Activated T-helper 1 cell treated with anti-CD3 and anti-CD28 coated beads, Interleukin-12 subunit alpha, Interleukin-12 subunit beta, Interleukin-2, Interleukin-4 antibody, amounts not matched to agents 30 ng/mL and 10 ng/mL and 1 ng/mL, durations not matched to agents 14 hours and 24 hours and 36 hours (primary cell): ENCODE measurements around the gene RPL35. TPM values are rescaled to one million over a fixed set of nuclear protein-coding genes. Genes with fewer than 3 reads are reported as not detected.

Experiments used
- DNase-seq: peaks from one replicate; pipeline ENCODE4 v3.0.0; 2021; ENCODE audit warnings: low spot score
- H3K27ac Mint-ChIP-seq: one replicate; pipeline ENCODE4 v1.8.0; 2021; ENCODE audit warnings: mild to moderate bottlenecking, mixed read lengths
- H3K27me3 Mint-ChIP-seq: one replicate; pipeline ENCODE4 v1.8.0; 2022; ENCODE audit warnings: mild to moderate bottlenecking, moderate library complexity, mixed read lengths; ENCODE audit not compliant: insufficient read depth
- H3K36me3 Mint-ChIP-seq: one replicate; pipeline ENCODE4 v1.8.0; 2021; ENCODE audit warnings: low read depth, mixed read lengths
- H3K4me1 Mint-ChIP-seq: one replicate; pipeline ENCODE4 v1.8.0; 2021; ENCODE audit warnings: low read depth, mixed read lengths
- H3K4me3 Mint-ChIP-seq: one replicate; pipeline ENCODE4 v1.8.0; 2021; ENCODE audit warnings: mild to moderate bottlenecking, moderate library complexity, mixed read lengths
- H3K9me3 Mint-ChIP-seq: one replicate; pipeline ENCODE4 v1.8.0; 2021; ENCODE audit warnings: mixed read lengths
- intact Hi-C: fragments of 100-400 bp; cut with micrococcal nuclease; formaldehyde crosslinking; loops from one replicate; pipeline ENCODE4 v1.15.1; 2024
- total RNA-seq: library from RNA; stranded (reverse); gene quantifications from 2 replicates; pipeline ENCODE4 v1.2.3, GENCODE V29; 2022

The RPL35 gene
- 1,681 and 1,750 TPM in 2 replicates for total RNA-seq

DNA sequence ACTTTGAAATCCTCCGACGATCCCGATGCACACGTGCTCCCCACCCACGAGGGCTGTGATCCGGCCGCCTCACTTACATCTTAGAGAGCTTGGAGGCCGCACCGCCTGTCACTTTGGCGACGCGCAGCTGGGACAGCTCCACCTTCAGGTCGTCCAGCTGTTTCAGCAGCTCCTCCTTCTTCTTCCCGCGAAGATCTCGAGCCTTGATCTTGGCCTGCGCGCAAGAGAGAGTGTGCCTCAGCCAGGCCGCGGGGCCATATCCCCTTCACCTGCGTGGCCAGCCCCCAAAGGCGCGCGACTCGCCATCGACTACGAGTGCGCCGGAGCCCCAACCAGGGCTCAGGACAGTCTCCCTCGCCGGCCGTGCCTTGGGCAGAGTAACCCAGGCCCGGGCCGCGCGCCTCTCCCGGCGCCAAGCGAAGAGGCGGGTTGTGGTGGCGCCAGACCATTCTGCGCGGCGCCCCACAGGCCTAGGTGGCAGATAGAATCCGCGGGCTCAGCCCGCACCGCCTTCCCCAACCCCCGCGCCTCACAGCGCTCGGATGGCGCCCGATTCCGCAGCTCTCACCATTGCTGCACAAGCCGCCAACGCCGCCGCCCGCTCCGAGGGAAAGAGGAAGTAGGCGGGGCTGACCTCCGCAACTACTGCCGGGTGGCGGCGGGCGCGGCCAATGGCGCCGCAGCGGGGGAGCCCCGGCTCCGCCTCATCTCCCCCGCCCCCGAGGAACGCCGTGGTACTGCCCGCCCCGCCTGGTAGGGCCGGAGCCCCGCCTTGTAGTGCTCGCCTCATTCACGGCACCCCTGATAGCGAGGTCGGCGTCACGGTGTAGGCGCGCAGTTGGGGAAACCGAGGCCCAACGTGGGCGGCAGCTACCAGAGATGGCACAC is at the start of gene RPL35, which contains the start of gene ARPC5L:
Gene RPL35 (minus strand): TSS at position 616 of the 888 bp plus-strand sequence. CDS start 45 bp downstream, at position 571.
Gene ARPC5L (plus strand): TSS at position 789 of the 888 bp plus-strand sequence. CDS start 7,161 bp downstream, outside the sequence.
- Mint-ChIP-seq H3K4me1 (peaks cover 35% of the 10 kb centered on the region), H3K27ac (peak within 1 kb of the TSS; percentile 98), H3K9me3 (no peaks in the 10 kb centered on the region), H3K36me3 (peaks cover 34% of the 10 kb centered on the region), H3K4me3 (peak within 1 kb of the TSS; percentile 96), H3K27me3 (no peaks in the 10 kb centered on the region)
- peak; percentile 95 for DNase-seq
- intact Hi-C loops: loop anchor here (1.0 to 2.0 kb wide), 8 partner anchors 8 to 446 kb away; partner anchors contain the start of genes GOLGA1, NR6A1, PPP6C and PSMB7

DNA sequence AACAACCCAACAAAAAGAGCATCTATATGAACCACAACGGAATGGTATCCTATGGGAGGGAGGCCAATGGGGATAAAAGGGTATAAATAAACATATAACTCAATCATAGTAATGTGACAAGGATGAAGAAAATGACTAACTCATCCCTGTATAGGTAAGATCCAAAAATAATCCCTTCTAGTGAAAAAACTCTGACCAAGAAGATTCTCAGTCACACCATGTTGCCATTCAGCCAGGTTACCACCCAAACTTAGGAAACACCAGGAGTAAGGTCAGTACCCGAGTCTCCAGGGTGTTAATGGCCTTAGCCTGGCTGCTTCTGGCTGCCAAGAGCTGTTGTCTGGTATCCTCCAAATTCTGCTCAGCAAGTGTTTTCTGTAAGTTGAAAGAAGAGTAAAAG is 46.3 kb upstream of the RPL35 start:
- no peaks in the 10 kb centered on the region for H3K9me3 Mint-ChIP-seq
- intact Hi-C loops: no loop called here
- H3K27ac Mint-ChIP-seq: no peak overlapping the region
- peaks cover 35% of the 10 kb centered on the region for H3K36me3 Mint-ChIP-seq
- no peak overlapping the region for H3K4me3 Mint-ChIP-seq
- H3K27me3 Mint-ChIP-seq: no peaks in the 10 kb centered on the region
- H3K4me1 Mint-ChIP-seq: no peaks in the 10 kb centered on the region
- DNase-seq: no peak

DNA sequence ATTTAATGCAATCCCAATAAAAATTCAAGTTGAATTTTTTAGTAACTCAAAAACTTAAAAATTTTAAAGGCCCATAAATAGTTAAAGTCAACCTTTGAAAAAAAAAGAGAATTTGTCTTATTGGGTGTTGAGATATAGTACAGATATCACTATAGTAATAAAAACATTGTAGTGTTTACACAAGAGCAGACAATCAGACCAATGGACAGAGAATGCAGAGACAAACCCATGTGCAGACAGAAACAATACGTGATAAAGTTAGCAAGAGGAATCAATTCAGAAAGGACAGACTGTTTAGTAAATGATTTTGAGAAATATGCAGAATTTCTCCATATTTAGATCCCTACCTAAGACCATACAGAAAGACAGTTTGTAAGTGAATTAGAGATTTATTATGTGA is 45.2 kb upstream of the RPL35 start:
- intact Hi-C loops: no loop called here
- Mint-ChIP-seq H3K27me3 (no peaks in the 10 kb centered on the region), H3K4me1 (no peaks in the 10 kb centered on the region), H3K36me3 (peaks cover 39% of the 10 kb centered on the region), H3K4me3 (no peak overlapping the region), H3K9me3 (no peaks in the 10 kb centered on the region), H3K27ac (no peak overlapping the region)
- DNase-seq: no peak

DNA sequence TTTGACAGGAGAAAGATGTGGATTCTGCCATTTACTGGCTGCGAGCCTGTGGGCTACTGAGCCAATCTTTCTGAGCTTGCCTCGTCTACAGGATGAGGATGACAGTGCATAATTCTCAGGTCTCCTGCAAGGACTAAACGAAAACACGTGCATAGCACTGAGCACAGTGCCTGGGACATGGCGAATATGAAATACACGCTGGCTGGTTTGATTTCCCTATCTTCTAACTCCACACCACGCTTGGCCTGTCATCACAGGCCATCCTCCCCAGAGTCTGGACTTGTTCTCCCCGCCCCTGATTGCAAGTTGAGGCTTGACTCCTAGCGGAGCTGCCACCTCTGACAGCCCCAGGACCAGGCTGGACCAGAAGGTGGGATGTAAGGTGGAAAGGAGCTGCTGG is 38.1 kb upstream of the RPL35 start:
- H3K27me3 Mint-ChIP-seq: no peaks in the 10 kb centered on the region
- peaks cover 32% of the 10 kb centered on the region for H3K36me3 Mint-ChIP-seq
- no peak overlapping the region for H3K27ac Mint-ChIP-seq
- H3K9me3 Mint-ChIP-seq: no peaks in the 10 kb centered on the region
- H3K4me1 Mint-ChIP-seq: peaks cover 6% of the 10 kb centered on the region
- intact Hi-C loops: no loop called here
- DNase-seq: no peak
- H3K4me3 Mint-ChIP-seq: no peak overlapping the region

DNA sequence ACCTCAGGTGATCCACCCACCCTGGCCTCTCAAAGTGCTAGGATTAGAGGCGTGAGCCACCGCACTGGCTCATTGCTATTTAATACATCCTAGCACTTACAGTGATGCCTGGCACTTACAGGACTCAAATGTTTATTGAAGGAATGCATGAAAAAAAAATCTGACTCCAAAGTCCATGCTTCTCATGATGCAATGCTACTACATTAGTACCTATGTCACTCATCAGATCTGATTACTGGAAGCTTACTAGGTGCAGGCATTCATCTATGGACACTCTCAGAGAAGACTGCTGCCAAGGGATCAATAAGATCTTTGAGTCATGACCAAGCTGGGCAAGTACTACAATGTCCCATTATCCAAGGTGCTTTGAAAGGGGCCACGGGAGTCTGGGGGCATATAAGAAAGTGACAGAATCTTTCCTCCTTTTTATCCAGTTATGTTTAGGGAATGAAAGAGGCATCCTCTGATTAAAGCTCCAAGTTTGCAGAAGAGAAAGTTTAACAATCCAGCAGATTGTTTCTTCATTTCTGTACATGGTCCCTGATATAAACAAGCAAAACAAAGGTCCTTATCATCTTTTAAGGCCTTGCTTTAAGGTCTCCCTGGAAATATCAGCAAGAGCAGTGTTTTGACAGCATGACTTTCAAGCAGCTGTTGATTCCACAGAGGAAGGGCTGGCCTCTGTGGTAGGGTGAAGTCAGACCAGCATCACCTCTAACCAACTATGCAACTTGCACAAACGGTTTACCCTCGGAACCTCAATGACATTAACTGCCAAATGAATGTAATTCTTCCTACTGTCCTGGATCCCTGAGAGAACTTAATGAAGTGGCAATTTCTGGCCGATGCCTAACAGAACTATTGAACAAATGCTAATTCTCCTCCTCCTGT is 36.1 kb upstream of the RPL35 start:
- peaks cover 11% of the 10 kb centered on the region for H3K4me1 Mint-ChIP-seq
- intact Hi-C loops: no loop called here

DNA sequence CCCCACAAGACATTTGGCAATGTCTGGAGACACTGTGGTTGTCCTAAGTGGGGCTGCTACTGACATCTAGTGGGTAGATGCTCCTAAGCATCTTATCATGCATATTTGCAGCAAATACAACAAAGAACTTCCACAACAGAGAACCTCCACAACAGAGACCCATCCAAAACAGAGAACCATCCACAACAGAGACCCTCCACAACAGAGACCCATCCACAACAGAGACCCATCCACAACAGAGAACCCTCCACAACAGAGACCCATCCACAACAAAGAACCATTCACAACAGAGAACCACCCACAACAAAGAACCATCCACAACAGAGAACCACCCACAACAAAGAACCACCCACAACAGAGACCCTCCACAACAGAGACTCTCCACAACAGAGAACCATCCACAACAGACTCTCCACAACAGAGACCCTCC is 33.0 kb upstream of the RPL35 start:
- Mint-ChIP-seq H3K9me3 (no peaks in the 10 kb centered on the region), H3K27ac (peak overlapping the region; percentile 1), H3K27me3 (no peaks in the 10 kb centered on the region), H3K4me3 (no peak overlapping the region), H3K4me1 (peaks cover 11% of the 10 kb centered on the region), H3K36me3 (peaks cover 29% of the 10 kb centered on the region)
- DNase-seq: peak; percentile 7
- intact Hi-C loops: loop anchor here (1.0 to 2.0 kb wide), 4 partner anchors 24 to 120 kb away; partner anchors contain the start of genes ARPC5L and WDR38

More for the DNA sequence above, 36.1 kb upstream of the RPL35 start:
- DNase-seq: no peak
- H3K9me3 Mint-ChIP-seq: no peaks in the 10 kb centered on the region
- peaks cover 32% of the 10 kb centered on the region for H3K36me3 Mint-ChIP-seq
- H3K27me3 Mint-ChIP-seq: no peaks in the 10 kb centered on the region
- H3K27ac Mint-ChIP-seq: no peak overlapping the region
- H3K4me3 Mint-ChIP-seq: no peak overlapping the region

GRCh38 chr9:124894035-124894740 is 32.4 kb upstream of the RPL35 start:
- no peaks in the 10 kb centered on the region for H3K27me3 Mint-ChIP-seq
- no peak for DNase-seq
- H3K36me3 Mint-ChIP-seq: peaks cover 33% of the 10 kb centered on the region
- intact Hi-C loops: loop anchor here (1.0 to 2.0 kb wide), 4 partner anchors 24 to 120 kb away; partner anchors contain the start of genes ARPC5L and WDR38
- H3K4me1 Mint-ChIP-seq: peaks cover 11% of the 10 kb centered on the region
- no peak overlapping the region for H3K4me3 Mint-ChIP-seq
- H3K9me3 Mint-ChIP-seq: no peaks in the 10 kb centered on the region
- H3K27ac Mint-ChIP-seq: no peak overlapping the region

DNA sequence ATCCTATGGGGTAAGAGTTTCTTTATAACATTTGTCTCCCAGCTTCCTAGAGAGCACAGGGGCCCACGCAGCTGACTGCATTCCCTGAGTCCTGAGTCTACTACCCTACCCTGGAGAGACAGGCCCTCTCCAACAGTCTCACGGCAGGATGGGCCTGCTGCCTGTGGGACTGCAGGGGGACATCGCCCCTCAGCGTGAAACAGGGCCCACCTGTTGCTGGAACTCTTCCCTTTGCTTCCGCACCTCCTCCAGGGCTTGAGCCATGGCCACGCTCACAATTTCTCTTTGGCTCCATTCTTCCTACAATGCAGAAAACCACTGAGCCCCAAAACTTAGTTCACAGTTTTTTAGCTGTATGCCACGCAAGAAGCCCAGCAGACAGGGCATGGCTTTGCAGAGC is 28.4 kb upstream of the RPL35 start:
- Mint-ChIP-seq H3K9me3 (no peaks in the 10 kb centered on the region), H3K36me3 (peaks cover 35% of the 10 kb centered on the region), H3K4me3 (no peak overlapping the region), H3K4me1 (peaks cover 7% of the 10 kb centered on the region), H3K27ac (no peak overlapping the region), H3K27me3 (no peaks in the 10 kb centered on the region)
- intact Hi-C loops: no loop called here
- no peak for DNase-seq

DNA sequence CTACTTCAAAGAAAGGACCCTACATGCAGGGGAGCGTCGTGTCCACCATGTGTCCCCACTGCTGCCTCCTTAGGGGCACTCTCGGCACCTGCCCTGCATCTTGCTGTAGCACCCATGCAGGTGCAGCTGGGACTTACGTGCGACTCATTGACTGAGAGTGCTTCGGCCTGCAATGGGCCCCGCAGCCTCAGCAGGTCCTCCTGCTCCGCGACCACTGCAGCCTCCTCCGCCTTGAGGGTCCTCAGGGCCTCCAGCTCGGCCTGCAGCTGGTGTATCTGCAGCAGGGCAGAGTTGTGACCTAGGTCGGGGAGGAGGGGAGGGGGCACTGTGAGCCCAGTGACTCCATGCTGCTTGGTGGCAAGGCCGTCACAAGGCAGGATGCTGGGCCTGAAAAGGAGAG is 27.2 kb upstream of the RPL35 start:
- Mint-ChIP-seq H3K27me3 (no peaks in the 10 kb centered on the region), H3K27ac (no peak overlapping the region), H3K36me3 (peaks cover 37% of the 10 kb centered on the region), H3K4me1 (no peaks in the 10 kb centered on the region), H3K4me3 (no peak overlapping the region), H3K9me3 (no peaks in the 10 kb centered on the region)
- intact Hi-C loops: no loop called here
- DNase-seq: no peak

DNA sequence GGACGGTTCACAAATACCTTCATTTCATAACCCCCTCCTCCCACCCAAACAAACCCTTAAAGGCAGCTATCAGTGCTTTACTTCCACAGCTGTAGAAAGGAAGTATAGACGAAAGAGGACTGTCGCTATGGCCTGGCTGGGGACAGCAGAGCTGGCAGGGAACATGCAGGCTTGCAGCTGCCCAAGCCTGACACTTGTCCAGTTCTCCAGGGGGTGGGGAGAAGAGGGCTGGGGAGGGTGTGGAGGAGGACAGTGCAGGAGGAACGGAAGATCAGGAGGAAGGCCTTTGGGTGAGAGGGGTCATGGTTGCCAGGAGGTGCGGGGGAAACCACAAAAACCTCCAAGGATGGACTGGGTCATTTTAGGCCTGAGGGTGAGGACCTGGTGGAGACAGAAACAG is 26.1 kb upstream of the RPL35 start:
- Mint-ChIP-seq H3K9me3 (no peaks in the 10 kb centered on the region), H3K36me3 (peaks cover 32% of the 10 kb centered on the region), H3K4me3 (no peak overlapping the region), H3K27me3 (no peaks in the 10 kb centered on the region), H3K27ac (no peak overlapping the region), H3K4me1 (no peaks in the 10 kb centered on the region)
- intact Hi-C loops: no loop called here
- no peak for DNase-seq

DNA sequence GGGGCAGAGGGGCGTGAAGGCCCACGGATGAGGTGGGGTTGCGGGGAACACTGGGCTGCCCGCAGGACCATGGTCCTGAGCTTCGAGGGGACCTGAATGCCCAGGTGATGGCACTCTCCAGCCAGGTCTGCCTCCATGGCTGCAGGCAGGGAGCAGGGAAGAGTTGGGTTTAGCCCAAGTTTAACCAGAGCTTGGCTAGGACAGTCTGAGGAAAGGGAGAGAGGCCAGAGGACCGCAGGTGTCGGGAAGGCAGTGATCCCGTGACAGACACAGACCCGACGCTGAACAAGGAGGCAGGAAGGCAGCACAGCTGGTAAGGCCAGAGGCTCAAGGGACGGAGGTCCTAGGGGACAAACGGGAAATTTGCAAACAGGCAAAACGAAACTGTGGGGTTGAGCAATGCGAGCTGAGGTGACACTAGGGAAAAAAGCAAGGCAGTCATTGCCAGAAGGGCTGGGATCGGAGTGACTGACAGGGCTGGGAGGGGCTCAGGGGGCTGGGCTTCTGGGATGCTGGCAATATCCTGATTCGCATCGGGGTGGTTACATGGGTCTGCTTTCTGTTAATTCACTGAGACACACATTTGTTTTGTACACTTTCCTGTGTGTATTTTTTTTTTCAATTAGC is 25.2 kb upstream of the RPL35 start:
- peaks cover 33% of the 10 kb centered on the region for H3K36me3 Mint-ChIP-seq
- intact Hi-C loops: no loop called here
- no peak for DNase-seq
- no peak overlapping the region for H3K4me3 Mint-ChIP-seq
- no peaks in the 10 kb centered on the region for H3K9me3 Mint-ChIP-seq
- H3K4me1 Mint-ChIP-seq: no peaks in the 10 kb centered on the region
- no peak overlapping the region for H3K27ac Mint-ChIP-seq
- no peaks in the 10 kb centered on the region for H3K27me3 Mint-ChIP-seq

DNA sequence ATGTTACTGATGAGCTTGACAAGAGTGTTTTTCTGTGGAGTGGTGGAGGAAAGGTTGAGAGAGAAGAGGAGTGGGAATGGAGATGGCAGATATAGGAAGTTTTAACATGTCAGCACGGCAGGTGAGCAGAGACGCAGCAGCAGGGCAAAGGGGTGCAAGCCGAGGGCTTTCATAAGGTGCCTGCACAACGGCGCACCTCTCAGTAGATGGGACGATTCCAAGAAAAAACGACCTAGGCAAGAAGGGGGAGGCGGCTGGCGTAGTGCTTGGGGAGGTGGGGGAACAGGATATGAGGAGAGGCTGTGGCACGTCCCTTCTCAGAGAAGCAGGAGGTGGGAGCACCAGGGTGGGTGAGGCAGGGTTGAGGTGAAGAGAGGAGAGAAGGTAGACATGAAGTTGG is 24.7 kb upstream of the RPL35 start:
- H3K36me3 Mint-ChIP-seq: peaks cover 36% of the 10 kb centered on the region
- H3K9me3 Mint-ChIP-seq: no peaks in the 10 kb centered on the region
- intact Hi-C loops: no loop called here
- H3K27ac Mint-ChIP-seq: no peak overlapping the region
- H3K27me3 Mint-ChIP-seq: no peaks in the 10 kb centered on the region
- H3K4me3 Mint-ChIP-seq: no peak overlapping the region
- DNase-seq: no peak
- no peaks in the 10 kb centered on the region for H3K4me1 Mint-ChIP-seq
